GM19035 (cell line): ENCODE measurements around the gene CCDC13.

ENCODE experiments used
- ATAC-seq: cut with Tn5 transposase; IDR thresholded peaks from one replicate; pipeline ENCODE4 v1.9.1; 2021; ENCODE audit not compliant: unreplicated experiment

Gene CCDC13

GRCh38 chr3:42734263-42734860, 38.7 kb downstream of the CCDC13 start:
- ATAC-seq: no peak

GRCh38 chr3:42733501-42734262, 39.4 kb downstream of the CCDC13 start:
- no peak for ATAC-seq

GRCh38 chr3:42732829-42733459, 40.1 kb downstream of the CCDC13 start:
- ATAC-seq: no peak

GRCh38 chr3:42732196-42732828, 40.7 kb downstream of the CCDC13 start:
- ATAC-seq: no peak

- ATAC-seq: no peak
Measured at GRCh38 chr3:42731476-42732195, 41.4 kb downstream of the CCDC13 start.

- ATAC-seq: no peak
Measured at GRCh38 chr3:42730706-42731420, 42.2 kb downstream of the CCDC13 start.

DNA sequence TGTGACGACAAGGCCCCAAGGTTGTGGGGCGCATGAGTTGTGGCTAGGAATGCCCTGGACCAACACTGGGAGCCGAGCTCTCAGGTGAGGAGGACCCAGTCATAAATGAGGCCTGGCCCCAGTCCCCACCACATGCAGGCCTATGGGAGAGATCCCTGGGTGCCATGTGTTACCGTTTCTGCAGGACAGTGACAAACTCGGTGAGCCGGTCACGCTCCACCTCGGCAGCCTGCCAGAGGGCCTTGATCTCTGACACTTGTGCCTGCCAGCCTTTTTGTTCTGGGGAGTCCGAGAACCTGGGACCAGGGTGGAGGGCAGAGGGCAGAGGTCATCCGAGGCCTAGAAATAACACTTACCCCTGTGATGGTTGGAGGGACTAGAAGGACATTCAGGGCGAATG, 42.8 kb downstream of the CCDC13 start:
- no peak for ATAC-seq

GRCh38 chr3:42729404-42730145, 43.5 kb downstream of the CCDC13 start:
- no peak for ATAC-seq

GRCh38 chr3:42728668-42729364, 44.2 kb downstream of the CCDC13 start:
- ATAC-seq: no peak

GRCh38 chr3:42728056-42728455, 45.0 kb downstream of the CCDC13 start:
- ATAC-seq: no peak

DNA sequence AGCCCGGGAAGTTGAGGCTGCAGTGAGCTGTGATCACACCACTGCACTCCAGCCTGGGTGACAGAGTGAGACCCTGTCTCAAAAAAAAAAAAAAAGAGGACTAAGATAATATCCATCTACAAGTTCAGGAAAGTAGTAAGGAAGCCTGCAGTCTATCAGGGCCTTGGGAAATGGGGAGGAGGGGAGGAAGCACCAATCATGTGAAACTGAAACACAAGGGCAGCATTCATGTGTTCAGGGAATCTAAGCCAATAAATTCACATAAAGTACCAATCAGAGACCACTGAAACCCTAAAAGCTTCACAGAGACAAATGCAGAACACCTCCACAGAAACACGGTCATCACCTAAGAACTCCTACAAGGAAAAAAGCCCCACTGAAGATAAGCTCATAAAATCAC, 47.6 kb downstream of the CCDC13 start:
- ATAC-seq: no peak

GRCh38 chr3:42723219-42723618, 49.8 kb downstream of the CCDC13 start:
- ATAC-seq: no peak
